HG03108 (cell line): Measurements from ENCODE around the gene VAV2.

Experiments
- ATAC-seq: cut with Tn5 transposase; IDR thresholded peaks from one replicate; pipeline ENCODE4 v1.9.1; 2021; ENCODE audit warnings: moderate library complexity; ENCODE audit not compliant: unreplicated experiment

The VAV2 gene

GRCh38 chr9:133841167-133841812 lies 150.8 kb downstream of the VAV2 start:
- ATAC-seq: no peak

GRCh38 chr9:133839822-133840329 lies 152.2 kb downstream of the VAV2 start:
- no peak for ATAC-seq

DNA sequence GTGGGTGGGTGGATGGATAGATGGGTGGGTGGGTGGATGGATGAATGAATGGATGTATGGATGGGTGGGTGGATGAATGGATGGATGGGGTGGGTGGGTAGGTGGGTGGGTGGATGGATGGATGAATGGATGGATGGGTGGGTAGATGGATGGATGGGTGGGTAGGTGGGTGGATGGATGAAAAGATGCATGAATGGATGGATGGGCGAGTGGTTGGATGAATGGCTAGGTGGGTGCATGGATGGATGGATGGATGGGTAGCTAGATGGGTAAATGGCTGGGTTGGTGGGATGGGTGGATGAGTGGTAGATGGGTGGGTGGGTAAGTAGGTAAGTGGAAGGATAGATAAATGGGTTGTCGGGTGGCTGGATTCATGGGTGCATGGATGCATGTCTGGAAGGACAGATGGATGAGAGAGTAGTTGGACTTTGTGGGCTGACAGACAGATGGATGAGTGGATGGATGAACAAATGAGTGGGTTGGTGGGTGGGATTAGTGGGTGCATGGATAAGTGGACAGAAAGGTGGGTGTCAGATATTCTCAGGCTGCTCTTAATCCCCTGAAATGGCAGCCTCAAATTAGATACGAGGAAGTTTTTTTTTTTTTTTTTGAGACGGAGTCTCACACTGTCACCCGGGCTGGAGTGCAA lies 153.1 kb downstream of the VAV2 start:
- ATAC-seq: no peak

DNA sequence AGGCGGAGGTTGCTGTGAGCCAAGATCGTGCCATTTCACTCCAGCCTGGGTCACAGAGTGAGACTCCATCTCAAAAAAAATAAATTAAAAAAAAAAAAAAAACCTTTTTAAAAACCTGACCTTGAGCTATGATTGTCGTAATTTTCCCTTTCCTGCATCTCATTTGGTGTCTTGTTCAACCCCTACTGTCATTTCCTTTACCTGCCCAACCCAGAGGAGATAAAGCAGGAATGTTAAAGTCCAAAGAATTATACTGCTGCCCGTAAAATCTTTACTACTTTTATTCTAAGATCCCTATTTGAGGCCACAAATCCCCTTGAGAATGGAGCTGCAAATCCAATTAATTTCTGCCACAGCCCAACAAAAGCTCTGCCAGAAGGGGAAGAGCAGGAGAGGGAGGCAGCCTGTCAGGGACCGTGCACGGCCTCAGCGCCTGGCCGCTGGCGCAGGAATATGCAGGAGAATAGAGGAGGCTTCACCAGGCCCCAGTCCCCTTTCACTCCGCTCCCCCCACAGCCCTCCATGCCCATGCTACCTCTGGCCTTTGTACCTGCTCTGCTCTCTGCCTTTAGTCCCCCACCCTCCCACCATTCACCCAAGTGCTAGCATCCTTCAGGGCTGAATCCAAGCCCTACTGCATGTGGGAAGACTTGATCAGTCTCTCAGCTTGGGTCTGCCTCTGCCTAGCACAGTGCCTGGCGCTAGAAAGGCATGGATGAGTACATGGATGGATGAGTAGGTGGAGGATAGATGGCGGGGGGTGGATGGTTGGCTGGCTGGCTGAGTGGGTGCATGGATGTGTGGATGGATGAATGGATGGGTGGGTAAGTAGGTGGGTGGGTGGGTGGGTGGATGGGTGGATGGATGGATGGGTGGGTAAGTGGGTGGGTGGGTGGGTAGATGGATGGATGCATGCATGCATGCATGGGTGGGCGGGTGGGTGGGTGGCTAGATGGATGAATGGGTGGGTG lies 154.2 kb downstream of the VAV2 start:
- no peak for ATAC-seq

GRCh38 chr9:133836818-133837217 lies 155.3 kb downstream of the VAV2 start:
- ATAC-seq: no peak

- no peak for ATAC-seq
Measured at GRCh38 chr9:133836001-133836758, 155.9 kb downstream of the VAV2 start.

GRCh38 chr9:133835262-133835901 lies 156.7 kb downstream of the VAV2 start:
- no peak for ATAC-seq

DNA sequence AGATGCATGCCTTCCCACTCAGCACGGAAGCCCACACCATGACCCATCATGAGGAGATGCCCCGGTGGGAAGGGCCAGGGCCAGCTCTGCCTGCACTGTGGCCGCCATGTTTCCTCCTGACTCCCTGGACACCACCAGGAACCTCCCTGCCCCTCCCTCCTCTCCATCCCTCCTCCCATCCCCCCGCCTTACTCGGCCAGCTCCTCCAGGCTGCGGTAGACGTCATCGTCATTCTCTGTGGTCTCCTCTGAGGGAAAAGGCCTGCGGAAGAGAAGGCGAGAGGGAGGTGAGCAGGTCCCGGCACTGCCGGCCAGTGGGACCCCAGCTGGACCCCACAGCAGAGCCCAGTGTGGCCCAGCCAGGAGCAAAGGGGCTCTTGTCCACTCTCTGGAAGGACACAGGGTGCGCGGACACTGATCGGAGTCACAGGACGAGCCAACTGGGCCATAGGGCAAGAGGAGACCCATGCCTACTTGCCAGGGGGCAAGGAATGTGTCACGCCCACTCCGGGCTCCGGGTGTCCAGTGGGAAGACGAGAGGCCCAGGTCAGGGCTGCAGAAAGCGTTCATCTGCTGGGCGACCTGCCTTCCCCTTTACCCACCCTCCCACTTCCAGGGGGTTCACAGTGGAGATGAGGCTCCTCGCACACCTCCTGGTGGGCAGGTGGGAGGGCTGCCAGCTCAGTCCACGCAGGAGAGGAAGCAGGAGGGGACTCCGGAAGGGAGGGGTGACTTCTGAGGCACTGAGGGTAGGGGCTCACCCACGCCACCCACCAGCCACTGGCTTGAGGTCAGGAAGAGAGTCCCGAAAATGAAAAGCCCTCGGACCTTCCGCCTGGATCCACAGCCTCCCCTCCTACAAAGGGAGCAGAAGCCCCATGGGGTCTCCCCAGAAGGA lies 157.8 kb downstream of the VAV2 start:
- ATAC-seq: no peak

DNA sequence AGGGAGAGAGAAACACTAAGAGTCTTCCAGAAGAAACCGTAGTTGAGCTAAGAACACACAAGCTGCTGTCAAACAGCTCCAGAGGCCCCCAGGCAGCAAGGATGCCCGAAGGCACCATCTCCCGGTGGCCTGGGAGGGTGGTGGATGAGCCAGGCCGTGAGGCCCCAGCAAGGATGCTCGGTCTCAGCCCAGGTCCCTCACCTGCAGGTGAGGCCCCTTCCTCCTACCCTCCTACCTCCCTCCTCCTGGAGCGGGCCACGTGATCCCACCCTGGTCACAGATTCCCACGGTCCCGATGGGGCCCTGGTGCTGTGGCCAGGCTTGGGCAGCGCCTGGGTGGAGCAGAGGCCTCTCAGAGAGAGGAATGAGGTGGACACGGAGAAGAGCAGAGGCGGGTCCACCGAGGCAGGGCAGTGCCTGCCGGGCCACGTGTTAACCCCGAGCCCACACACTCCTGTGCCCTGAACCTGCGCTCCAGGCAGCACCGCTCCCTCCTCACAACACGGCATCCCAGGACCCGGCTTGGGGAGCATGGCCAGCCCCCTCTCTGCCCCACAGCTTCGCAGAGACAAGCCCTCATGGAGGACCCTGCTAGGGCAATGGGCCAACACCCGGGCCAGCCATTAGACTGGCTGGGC lies 158.6 kb downstream of the VAV2 start:
- ATAC-seq: no peak

- no peak for ATAC-seq
Measured at GRCh38 chr9:133832877-133833276, 159.2 kb downstream of the VAV2 start.

DNA sequence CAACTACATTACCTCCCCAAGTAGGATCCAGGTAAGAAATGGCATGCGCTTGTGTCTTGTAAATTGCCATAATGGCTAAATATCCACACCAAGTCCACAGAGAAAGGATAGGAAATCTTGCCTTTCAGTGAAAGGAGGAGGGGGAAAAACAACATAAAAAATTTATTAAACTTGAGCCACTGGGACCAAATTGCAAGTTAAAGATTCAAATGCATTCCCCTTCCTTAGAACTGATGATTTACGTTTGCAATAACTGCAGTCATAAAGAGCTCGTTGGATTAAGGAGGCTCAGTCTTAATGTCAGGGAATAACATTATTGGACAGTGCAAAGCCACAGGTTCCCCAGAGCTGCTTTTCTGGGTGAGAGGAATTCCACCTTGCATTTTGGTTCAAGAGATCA lies 161.4 kb downstream of the VAV2 start:
- no peak for ATAC-seq

DNA sequence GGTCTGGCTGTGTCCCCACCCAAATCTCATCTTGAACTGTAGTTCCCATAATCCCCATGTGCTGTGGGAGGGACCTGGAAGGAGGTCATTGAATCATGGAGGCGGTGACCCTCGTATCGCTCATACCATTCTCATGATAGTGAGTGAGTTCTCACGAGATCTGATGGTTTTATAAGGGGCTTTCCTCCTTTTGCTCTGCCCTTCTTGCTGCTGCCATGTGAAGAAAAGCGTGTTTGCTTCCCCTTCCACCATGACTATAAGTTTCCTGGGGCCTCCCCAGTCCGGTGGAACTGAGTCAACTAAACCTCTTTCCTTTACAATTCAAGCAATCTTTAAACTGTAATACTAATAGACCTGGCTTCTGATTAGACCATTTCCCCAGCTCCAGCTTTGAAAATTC lies 161.8 kb downstream of the VAV2 start:
- ATAC-seq: no peak

DNA sequence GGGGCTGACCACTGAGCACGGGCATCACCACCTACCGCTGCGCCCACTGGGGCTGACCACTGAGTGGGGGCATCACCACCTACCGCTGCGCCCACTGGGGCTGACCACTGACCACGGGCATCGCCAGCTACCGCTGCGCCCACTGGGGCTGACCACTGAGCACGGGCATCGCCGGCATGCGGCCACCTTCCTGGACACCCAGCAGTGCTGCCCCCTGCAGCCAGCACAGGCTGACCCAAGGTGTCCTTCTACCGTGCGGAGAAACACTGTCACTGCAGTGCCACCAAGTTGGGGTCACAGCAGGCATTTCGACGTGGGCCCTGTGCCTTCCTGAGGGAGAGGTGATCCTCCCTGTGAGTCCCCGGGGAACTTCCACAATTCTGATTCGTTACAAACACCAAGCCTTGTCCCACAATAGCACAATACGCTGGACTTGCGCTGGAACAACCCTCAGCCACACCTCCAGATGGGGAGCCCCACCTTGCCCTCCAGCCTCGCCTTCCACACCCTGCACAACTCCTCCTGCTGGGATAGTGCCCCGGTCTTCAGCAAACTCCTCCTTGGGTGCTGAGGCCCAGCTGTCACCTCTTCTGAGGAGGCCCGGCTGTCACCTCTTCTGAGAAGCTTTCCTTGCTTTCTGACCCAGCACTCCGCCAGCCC lies 163.7 kb downstream of the VAV2 start:
- no peak for ATAC-seq

DNA sequence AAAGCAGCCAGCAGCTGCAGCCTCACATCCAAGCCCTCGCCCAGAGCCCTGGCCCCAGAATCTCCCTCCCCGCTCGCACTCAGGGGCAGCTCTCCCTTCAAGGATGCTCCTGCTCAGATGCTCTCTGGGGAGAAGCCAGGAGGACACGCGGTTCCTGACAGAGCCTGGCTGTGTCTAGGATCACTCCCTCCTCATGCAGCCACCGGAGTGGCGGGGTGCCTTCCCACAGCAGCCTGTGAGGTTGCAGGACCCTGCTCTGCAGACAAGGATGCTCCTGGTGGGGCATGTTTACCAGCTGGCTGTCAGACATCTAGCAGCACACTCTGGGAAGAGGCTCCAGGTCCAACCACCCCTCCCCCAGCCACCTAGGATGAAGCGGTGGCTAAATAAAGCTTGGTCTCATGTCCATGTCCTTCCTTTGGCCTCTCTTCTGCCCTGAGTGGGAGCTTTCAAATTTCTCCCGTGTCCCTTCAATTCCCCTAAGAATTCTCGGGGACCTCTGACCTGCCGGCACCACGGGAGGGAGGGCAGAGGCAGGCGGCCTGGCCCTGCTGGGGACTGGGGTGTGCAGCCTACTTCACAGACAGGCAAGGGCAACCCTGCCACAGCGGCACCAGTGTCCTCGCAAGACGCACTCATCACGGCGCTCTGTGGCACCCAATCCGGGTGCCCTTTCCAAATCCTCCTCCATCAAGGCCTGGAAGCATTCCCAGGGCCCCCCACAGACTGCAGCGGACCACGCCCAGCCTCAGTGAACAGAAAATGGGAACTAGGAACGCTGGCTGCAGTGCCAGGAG lies 165.6 kb downstream of the VAV2 start:
- ATAC-seq: no peak

DNA sequence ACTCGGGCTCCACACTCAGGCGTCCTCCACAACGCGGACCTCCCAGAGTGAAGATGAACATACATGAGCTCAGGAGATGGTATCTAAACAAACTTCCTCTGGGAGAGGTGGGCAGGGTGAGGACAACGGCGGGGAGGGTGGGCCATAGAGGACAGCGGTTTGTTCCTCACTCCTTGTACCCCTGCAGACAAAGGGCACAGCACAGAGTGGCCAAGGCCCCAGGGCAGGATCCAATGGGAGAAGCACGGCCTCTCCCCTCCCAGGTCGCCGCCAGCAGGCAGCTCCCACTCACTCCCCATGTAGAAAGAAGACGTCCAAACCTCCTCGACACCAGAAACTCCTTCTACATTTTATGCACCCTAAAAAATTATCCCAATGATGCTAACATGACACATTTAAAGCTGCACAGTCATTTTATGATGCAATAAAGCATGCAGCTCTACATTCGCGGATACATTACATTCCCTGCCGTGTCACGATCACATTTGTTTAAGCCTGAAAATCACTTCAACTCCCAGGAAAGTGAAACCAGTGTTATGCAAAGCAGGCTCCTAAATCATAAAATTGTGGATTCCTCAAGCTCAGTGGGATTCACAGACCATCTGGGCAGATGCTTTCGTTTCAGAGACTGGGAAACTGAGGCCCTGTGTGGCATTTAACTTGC lies 166.4 kb downstream of the VAV2 start:
- no peak for ATAC-seq

GRCh38 chr9:133824802-133825186 lies 167.3 kb downstream of the VAV2 start:
- no peak for ATAC-seq
